Thoracic aorta endothelial cell (primary cell): Measurements from ENCODE around the gene IL3RA. TPM values are rescaled to one million over a fixed set of nuclear protein-coding genes. Genes with fewer than 3 reads are reported as not detected.

Experiments used
- small RNA-seq: library from RNA; depleted of rRNA; stranded (forward); fragments of <200 nt; gene quantifications from one replicate; pipeline ENCODE3, GENCODE V24; 2012
- total RNA-seq: library from RNA; depleted of rRNA; stranded (reverse); fragments of >200 nt; gene quantifications from 2 replicates; pipeline ENCODE4 v1.2.3, GENCODE V29; 2012

Gene IL3RA
- 10.1 and 17.8 TPM in 2 replicates for total RNA-seq

GRCh38 chrX:1336331-1336943, at the start of gene IL3RA:
Gene IL3RA (plus strand): TSS chrX:1336785. CDS start chrX:1341766, 4,981 bp downstream.

GRCh38 chrX:1391707-1392375, 55.3 kb downstream of the IL3RA start, which contains the start of gene SLC25A6:
Gene SLC25A6 (minus strand): TSS chrX:1392113. CDS start chrX:1392009, 104 bp downstream.

Small RNA genes lying within 50 kb of the gene (small RNA-seq; reads per million reads assigned to genes)
- gene MIR3690 (not detected), gene RNA5SP498 (not detected)

Other genes with a start within 250 kb of the IL3RA start
- not detected in 2 replicates for gene CRLF2, start 124.1 kb upstream of the IL3RA start, total RNA-seq
- not detected in 2 replicates for gene CSF2RA, start 68.0 kb upstream of the IL3RA start, total RNA-seq
- 224 and 283 TPM in 2 replicates for gene SLC25A6, start 55.3 kb downstream of the IL3RA start, total RNA-seq
- 20.6 and 23.9 TPM in 2 replicates for gene ASMTL, start 116.1 kb downstream of the IL3RA start, total RNA-seq
- gene P2RY8, start 200.4 kb downstream of the IL3RA start, total RNA-seq: not detected in 2 replicates